ENCODE measurements around the gene RASSF7. TPM values are rescaled to one million over a fixed set of nuclear protein-coding genes. Genes with fewer than 3 reads are reported as not detected.

The RASSF7 gene
- total and polyA plus RNA-seq, 8 donors, result 16.7 to 330 (median 94.9) TPM

- peaks cover 37 to 67% (median 52%) of the 10 kb centered on the region in 4 donors for H3K4me1 ChIP-seq
- peaks cover 29 to 38% (median 37%) of the 10 kb centered on the region in 4 donors for H3K36me3 ChIP-seq
- peak overlapping the region in 1 of 4 donors; percentile 98 for H3K4me3 ChIP-seq
- no peak for TF ChIP-seq POLR2A (IDR thresholded peaks at IDR 0.05)
- TF ChIP-seq CTCF (IDR thresholded peaks at IDR 0.05), result no peak
- TF ChIP-seq POLR2AphosphoS5 (IDR thresholded peaks at IDR 0.05), result no peak
- TF ChIP-seq EP300 (IDR thresholded peaks at IDR 0.05), result no peak
- intact Hi-C loops (cut with DNase I; ENCODE audit: low total_unique reads), result no loop called here
- 47 to 68% (median 61%) methylated on average over 16 to 20 of the region's 20 CpGs for WGBS, 5 donors
- no peaks in the 10 kb centered on the region for H3K9me3 ChIP-seq
- H3K27ac ChIP-seq, result no peak overlapping the region
- peaks cover 0 to 4% (median 0%) of the 10 kb centered on the region in 3 donors for H3K27me3 ChIP-seq
- DNase-seq, result peak in 1 of 2 donors; percentile 61
These were observed 19.2 kb downstream of the RASSF7 start for GRCh38 chr11:579830-580601.

GRCh38 chr11:581342-581741 is 20.6 kb downstream of the RASSF7 start:
- Histone ChIP-seq H3K9me3 (no peaks in the 10 kb centered on the region), H3K4me3 (no peak overlapping the region), H3K4me1 (peaks cover 32 to 64% (median 52%) of the 10 kb centered on the region in 4 donors), H3K36me3 (peaks cover 31 to 49% (median 45%) of the 10 kb centered on the region in 4 donors), H3K27ac (no peak overlapping the region), H3K27me3 (no peaks in the 10 kb centered on the region)
- WGBS, 5 donors, result 75 to 80% (median 80%) methylated on average over 14 of the region's 14 CpGs
- TF ChIP-seq POLR2AphosphoS5 (IDR thresholded peaks at IDR 0.05) (no peak), EP300 (IDR thresholded peaks at IDR 0.05) (no peak), CTCF (IDR thresholded peaks at IDR 0.05) (no peak), POLR2A (IDR thresholded peaks at IDR 0.05) (no peak)
- DNase-seq, result no peak
- intact Hi-C loops (cut with DNase I; ENCODE audit: low total_unique reads), result no loop called here

DNA sequence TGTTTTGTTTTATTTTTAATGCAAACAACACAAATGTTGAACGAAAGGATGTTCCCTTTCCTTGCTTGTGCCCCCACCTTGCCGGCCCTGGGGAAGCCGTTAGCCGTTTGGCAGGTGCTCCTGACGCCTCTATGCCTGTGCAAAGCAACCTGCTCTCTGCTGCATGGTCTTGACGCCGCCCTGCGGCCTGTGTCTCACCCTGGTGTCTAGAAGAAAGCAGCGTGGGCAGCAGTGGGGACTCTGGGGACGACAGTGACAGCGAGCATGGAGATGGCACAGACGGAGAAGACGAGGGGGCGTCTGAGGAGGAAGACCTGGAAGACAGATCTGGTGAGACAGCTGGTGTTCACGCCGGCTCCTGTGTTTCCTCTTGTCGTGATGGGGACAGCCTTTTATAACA is 21.0 kb downstream of the RASSF7 start:
- Histone ChIP-seq H3K27ac (no peak overlapping the region), H3K9me3 (no peaks in the 10 kb centered on the region), H3K36me3 (peaks cover 35 to 53% (median 49%) of the 10 kb centered on the region in 4 donors), H3K27me3 (no peaks in the 10 kb centered on the region), H3K4me1 (peaks cover 32 to 64% (median 54%) of the 10 kb centered on the region in 4 donors), H3K4me3 (no peak overlapping the region)
- TF ChIP-seq POLR2A (IDR thresholded peaks at IDR 0.05) (no peak), POLR2AphosphoS5 (IDR thresholded peaks at IDR 0.05) (no peak), CTCF (IDR thresholded peaks at IDR 0.05) (no peak), EP300 (IDR thresholded peaks at IDR 0.05) (no peak)
- WGBS, 5 donors, result 74 to 86% (median 84%) methylated on average over 17 of the region's 17 CpGs
- DNase-seq, result no peak
- intact Hi-C loops (cut with DNase I; ENCODE audit: low total_unique reads), result no loop called here

DNA sequence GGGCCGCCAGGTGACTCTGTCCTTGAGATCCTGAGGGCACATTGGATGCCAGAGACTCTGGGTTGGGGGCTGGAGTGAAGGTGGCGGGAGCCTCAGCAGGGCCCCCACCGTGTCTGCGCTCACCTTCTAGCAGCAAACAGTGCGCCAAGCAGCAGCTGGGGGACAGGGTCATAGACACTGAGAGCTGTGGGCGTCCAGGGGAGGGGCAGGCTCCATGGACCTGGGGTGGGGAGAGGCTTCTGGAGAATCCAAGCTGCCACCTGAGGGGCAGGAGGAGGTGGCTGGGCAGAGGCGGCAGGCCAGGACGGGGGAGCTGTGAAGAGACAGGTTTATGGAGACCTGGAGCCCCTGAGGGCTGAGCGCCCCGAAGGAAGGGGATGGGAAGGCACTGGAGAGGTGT is 23.5 kb downstream of the RASSF7 start:
- H3K4me1 ChIP-seq, result peaks cover 10 to 54% (median 30%) of the 10 kb centered on the region in 4 donors
- H3K36me3 ChIP-seq, result peaks cover 56 to 78% (median 75%) of the 10 kb centered on the region in 4 donors

More for the DNA sequence above, 23.5 kb downstream of the RASSF7 start:
- intact Hi-C loops (cut with DNase I; ENCODE audit: low total_unique reads), result no loop called here
- Histone ChIP-seq H3K4me3 (no peak overlapping the region), H3K27ac (no peak overlapping the region), H3K27me3 (no peaks in the 10 kb centered on the region), H3K9me3 (no peaks in the 10 kb centered on the region)
- WGBS, 5 donors, result 95 to 98% (median 96%) methylated on average over 10 of the region's 10 CpGs
- no peak for DNase-seq
- TF ChIP-seq POLR2A (IDR thresholded peaks at IDR 0.05) (no peak), POLR2AphosphoS5 (IDR thresholded peaks at IDR 0.05) (no peak), CTCF (IDR thresholded peaks at IDR 0.05) (no peak), EP300 (IDR thresholded peaks at IDR 0.05) (no peak)
